NCI-H345 treated with DMSO at 0.1 percent for 48 hours (cell line): Measurements from ENCODE around the gene SOX6.

Experiments
- DNase-seq: peaks from one replicate; lab custom pipeline; 2025; ENCODE audit not compliant: unreplicated experiment; lab: John Stamatoyannopoulos, UW

SOX6 gene

DNA sequence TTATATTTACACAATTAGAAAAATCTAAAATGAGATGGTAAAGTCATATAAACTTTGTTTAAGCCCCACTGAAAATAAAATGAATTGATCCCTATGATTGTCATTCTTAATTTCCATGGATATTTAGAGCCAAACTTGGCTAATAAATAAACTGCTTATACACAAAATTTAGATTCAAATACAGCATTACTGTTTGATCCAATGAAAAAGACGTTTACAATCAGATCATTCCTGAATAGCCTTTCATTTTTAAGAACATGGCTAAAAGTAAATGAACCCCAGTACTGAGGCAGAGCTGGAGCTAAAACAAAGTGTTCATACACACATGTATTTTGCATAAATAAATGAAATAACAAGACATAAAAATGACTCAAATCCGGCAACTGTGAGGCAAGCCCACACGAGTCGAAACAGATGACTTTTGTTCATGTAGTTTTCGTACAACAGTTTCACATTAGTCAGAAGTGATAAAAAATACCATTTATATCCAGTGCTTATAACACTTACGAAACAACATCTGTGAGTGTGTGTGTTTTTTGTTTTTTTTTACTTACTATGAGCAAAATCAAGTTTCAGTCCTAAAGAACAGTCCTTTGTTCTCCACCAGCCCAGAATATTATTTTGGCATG, 386.5 kb downstream of the SOX6 start:
- no peak for DNase-seq

DNA sequence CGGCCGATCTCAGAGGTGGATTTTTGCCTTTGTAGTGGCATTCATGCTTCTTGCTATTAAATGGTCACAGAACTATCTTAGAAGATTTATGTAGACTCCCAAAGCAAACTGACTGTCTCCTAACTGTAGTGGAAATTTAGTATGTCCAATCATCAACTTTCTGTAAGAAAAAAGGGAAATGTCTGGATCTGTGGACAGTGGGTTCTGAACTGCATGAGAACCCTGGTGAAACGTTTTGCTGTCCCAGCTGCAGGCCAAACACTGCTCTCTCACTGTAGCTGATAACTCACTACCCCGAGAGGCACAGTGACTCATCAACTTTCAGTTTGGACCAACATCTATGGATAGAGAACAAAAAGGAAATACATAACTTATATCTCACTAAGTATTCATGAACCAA, 387.1 kb downstream of the SOX6 start:
- DNase-seq = no peak

DNA sequence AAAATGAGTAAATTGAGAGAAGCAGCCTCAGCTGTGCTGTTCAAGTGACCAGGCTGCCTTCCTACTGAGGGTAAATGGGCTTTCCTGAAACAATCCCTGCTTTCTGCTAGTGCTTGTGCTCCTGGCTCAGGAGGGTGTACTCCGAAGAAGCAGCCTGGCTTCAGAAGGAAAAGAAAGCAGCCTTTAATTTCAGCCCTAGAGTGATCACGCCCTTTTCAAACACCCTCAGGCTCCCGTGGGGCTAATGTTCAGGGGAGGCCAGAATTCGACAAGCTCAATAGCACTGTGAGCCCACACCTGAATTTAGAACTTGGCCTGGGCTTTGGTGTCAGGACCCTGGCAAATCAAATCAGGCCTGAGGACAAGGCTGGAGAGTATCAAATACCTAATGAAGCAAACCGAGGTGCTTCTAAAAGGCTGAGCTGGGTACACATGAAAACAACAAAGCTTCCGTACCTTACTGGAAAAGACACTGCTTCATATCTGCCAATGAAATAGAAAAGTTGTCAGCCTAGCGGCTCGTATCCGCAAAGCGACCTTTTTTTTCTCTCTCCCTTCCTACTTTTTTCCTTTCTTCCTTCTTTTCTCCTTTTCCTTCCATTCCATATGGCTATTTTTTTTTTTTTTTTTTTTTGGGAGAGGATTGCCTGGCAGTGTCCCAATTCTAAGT, 387.8 kb downstream of the SOX6 start:
- DNase-seq = no peak

DNA sequence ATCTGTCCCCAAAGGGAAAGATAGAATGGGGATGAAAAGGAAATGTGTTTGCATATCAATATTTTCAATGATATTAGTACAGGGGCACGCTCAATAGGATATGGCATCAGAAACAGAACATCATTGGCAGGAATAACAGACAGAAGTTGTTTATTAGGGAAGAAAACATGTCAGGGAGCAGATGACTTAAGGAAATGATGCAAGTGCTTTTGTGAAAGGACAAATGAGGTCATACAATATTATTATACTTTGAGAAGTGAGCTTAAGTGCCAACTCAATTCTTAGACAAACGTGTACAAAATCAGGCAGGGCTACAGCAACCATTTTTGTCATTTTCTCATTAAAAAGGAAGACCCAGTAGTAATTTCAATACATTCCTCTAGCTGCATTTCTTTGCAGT, 388.4 kb downstream of the SOX6 start:
- DNase-seq = no peak

DNA sequence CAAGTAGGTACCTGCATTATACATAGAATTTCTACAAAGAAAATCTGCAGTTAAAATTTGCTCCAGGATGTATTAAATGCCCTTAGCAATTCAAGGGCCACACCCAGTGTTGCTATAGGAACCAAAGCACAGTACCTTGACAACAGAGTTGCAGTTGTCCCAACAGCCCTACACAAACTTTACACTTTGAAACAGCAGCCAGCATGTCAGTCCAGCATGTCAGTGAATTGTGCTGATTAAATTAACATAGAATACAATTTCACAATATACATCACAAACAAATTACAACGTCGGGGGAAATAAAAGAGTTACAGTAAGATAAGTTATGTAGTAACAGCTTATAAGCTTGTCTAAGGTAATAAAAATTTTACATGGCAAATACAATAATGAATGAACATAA, 389.2 kb downstream of the SOX6 start:
- DNase-seq = no peak

DNA sequence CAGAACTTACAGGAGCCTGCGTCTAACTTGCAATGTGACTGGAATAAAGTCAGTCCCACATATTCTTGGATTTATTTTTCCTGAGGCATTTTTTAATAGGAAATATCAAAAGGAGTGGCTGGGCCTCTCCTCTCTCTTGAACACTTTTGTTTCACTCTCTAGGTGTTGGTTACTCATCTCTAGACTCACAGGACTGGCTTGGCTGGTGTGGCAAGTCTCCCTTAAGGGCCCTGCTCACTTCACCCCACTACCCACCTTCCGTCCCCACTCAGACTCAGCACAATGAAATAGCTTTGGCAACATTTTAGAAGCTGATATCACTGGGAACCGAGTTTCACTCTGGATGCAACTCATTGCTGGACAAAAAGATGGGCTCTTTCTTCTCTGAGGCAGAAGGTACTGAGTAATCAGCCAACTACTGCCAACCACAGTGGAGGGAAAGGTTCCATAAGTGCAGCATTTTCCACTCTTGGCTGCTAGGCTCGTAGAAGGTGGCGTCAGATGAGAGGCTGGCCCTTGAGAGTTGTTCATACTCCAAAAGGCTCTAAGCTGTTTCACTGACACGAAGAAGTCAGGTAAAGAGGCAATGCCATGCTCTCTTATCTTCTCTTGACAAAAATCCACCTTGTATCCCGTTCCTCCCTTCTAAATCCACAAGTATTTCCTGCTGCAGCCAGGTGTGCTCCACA, 390.6 kb downstream of the SOX6 start:
- no peak for DNase-seq

DNA sequence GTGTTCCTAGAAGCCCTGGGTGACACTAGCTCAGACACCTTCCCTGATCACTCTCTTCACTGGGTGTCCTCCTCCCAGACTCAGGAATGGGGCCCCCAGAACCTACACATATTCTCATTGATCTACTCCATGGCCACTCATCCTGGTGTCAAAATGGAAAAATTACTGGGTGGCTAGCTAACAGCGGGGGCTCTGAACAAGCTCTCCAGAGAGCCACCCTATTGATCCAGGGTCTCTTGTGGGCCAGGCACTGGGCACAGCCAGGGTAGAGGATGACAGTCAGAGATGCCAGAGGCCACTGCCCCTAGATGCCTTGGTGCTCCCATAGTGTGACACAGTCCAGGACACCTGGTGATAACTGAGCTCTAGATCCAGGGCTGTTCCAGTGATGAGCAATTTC, 393.1 kb downstream of the SOX6 start:
- DNase-seq = no peak

DNA sequence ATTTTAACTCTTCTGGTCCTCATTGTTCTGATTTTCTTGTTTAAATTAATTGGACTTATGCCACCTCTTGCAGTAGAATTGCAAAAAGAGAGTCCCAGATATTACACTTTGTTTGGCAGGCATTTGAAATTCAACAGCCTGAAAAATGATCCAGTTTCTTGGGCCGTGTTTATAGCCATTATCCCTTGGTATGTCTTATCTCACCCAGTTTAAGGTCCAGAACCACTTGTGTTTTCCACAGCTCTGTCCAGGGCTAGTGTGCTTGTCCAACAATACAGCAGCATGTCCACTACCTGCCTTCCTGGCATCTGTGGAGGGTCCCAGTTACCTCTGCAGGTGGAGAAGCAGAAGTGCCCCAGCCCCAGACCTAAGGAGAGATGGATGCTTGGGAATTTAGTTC, 397.4 kb downstream of the SOX6 start:
- DNase-seq = no peak

DNA sequence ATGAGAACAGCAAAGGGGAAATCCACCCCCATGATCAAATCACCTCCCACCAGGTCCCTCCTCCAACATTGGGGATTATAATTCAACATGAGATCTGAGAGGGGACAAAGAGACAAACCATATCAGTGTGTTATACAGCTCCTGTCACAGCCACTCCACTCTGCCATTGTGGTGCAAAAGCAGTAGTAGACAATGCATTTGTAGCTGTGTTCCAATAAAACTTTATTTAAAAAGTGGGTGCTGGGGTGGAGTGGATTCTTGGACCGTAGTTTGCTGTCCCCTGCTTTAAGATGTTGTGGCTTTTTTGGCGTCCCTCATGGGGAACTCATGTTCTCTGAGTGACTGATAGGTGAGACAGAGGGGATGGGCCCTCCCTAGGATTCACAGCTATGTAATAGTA, 399.1 kb downstream of the SOX6 start:
- DNase-seq = no peak

DNA sequence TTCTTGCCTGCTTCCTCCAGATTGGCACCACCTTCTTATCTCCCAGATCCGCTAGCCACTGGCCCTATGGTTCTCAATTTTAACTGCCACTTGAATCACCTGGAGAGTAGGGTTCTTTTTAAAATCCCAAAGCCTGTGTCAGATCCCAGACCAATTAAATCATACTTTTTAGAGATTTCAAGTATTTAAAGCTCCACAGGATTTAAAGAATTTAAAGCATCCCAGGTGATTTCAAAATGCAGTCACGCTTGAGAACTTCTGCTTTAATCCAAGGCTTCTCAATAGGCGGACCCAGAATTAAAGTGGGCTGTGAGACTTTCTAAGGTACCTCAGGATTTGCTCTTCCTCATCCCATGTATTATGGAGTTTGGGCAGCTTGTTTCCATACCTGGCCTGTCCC, 400.0 kb downstream of the SOX6 start:
- no peak for DNase-seq

DNA sequence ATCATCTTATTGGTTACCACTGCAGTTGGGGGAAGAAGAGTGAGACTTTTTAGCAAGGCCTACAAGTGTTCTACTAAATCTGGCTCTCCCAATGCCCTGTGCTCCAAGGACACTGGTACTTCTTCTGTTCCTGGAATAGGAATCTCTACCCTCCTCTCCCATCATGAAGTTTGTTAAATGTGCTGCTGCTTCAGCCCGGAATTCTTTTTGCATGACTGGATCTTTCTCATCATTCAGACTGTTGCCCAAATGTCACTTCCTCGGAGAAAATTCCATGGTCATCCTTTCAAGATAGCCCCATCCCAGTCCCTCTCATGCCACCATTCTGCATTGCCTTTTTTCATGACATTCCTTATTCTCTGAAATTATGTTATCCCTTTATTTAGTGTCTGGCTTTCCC, 400.8 kb downstream of the SOX6 start:
- DNase-seq = no peak

DNA sequence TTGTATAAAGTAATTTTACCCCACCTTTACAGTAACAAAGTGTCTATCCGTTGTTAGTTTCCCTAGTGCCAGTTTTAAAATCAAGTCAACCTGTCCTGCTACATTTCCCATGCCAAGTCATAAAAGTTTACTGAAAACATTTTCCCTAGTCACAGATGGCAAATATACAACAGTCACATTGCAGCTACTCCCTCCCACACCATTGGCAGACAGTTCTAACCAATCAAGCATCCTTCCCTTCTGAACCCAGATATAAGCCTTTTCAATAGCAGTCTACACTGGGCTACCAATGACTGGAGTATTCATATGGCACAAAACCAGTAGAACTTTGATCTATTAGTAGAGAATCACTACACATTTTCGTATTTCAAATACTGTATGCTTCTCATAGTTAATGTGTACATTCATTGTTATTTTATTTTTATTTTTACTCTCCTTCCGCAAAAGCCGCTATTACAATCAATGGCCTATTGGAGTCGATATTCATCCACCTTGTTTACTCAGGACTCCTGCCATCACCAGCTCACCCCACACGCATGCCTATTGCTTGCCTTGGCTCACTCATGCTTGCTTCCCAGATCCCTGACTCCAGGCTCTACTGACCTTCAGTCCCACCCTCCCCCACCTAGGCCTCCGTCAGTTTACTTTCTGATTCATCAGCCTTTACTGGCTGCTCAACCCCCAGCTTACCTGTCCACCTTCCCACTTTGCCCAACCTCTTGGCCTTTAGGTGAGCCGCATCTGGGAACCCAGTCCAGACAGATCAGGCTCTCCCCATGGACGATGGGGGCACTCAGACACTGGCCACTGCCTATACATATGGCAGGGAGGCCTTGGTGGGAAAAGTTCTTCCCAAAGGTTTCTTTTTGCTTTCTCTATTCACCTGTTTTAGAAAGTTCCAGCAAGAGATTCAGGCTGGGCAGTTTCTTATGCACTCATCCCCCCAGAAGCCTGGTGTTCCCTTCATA, 408.4 kb downstream of the SOX6 start:
- no peak for DNase-seq

DNA sequence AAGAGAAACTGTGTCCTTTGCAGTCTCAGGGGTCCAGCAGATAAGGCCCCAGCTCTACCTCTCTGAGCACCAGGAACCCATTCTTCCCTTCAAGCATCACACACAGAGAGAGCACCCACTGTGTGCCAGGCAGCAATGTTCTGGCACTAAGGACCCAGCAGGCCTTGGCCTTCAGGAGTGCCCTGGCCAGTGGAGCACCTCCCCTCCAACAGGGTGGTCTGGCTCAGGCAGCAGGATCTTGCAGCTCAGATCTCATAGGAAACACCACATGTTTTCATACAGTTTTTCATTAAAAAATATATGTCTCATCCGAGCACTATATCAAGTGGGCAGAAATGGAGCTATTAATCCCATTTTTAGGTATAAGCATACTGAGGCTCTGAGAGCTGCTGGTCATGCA, 410.6 kb downstream of the SOX6 start:
- no peak for DNase-seq

DNA sequence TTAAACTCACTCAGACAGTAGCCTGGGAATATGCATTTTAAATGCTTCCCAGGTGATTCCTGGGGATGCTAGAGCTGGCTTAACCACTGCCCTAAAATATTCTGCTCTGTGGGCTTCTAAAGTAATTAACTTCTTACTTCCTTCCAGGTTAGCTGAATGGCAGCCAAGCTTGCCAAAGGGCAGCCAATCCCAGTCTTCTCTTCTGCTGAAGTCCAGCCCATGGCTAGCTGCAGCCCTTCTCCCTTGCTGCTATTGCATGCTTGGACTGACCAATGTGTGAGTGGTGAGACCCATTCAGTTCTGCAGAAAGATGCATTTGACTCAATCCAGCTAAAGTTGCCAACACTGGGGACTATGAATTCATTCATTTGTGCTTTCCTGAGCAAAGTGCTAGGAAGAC, 411.9 kb downstream of the SOX6 start:
- no peak for DNase-seq

DNA sequence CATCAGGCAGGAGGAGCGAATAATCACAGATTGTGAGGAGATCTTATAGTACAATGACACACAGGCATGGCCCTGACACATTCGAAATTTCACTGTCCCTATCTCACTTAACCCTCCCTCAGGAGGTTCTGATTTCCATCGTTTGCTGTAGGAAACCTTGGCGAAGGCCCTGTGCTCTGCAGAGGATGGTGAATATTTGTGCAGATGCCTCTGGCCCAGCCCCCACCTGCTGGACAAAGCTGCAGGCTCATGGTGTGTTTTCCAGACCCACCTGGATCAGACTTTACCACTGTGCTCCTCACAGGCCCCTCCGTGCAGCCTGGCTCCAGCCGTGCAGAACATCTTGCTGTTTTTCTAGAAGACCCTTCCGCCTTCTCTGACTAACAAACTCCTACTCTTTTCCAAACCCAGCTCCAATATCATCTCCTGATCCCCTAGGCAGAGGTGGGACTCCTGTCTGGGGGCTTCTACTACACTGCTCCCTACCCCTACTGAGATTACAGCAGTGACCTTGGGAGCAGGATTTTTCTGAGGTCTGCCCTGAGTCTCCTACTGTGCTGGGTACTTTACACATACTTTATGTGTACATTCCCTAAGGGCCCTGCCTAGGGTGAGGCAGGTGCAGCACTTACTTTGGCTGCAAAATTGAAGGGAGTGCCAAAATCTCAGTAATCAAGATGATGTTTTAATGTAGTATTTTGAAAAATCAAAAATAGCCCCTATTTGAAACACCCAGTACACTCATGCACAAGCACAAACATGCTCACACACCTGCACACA, 412.7 kb downstream of the SOX6 start:
- DNase-seq = peak; percentile 45

DNA sequence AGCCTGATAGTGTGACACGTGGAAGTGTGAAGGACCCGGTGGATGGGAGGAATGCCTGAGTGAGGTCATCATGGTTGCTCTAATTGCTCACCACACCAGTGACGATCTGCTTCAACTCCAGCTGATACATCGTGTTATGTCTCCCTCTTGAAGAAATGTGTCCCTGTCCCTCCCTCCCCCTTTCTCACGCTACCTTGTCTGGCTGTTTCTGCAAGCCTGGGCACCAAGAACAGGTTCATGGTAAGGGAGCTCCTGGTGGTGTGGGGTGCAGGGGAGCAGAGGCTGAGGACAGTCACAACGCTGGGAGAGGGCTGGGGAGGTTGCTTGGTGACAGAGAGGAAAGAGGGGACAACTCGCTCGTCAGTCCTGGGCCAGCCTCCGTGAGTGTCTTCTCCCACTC, 413.4 kb downstream of the SOX6 start:
- no peak for DNase-seq

DNA sequence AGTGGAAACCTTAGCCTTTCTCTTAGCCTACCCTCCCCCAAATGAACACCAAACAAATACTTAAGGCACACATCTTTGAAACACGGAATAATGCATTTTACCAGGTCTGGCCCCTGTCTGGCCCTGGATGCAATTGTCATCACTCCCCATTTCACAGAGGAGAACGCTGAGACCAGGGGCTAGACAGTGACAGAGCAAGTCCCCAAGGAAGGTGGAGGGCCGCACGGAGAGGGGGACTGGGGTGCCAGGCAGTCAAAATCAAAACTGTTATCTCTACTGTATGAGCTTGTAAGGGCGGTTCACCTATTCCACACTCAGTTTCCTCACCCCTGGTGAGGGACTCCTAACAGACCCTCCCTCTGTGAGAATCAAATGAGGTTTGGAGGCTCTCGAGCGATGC, 414.2 kb downstream of the SOX6 start:
- no peak for DNase-seq

DNA sequence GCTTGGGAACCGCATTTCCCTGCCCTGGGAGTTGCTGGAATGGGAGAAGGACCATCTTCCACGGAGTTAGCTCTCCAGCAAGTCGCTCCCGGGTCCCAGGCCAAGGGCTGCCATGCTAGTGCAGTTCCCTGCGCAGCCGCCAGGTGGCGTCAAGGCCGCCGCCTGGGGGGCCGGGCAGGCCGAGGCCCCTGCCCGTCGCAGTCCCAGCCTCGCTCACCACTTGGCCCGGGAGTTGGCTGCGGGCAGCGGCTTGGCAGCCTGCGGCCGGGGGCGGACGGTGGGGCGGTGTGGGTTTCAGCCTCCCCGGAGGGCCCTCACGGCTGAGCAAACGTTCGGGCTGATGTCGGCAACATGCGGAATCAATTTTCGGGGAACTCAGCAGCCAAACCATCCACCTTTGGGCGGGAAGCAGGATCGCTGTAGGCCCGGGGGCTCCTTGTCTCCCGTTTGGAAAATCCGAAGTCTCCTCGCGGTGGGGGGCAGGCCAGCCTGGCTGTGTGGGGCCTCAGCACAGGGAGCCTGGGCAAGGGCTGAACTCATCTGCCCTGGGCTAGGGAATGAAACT, 415.1 kb downstream of the SOX6 start:
- no peak for DNase-seq

DNA sequence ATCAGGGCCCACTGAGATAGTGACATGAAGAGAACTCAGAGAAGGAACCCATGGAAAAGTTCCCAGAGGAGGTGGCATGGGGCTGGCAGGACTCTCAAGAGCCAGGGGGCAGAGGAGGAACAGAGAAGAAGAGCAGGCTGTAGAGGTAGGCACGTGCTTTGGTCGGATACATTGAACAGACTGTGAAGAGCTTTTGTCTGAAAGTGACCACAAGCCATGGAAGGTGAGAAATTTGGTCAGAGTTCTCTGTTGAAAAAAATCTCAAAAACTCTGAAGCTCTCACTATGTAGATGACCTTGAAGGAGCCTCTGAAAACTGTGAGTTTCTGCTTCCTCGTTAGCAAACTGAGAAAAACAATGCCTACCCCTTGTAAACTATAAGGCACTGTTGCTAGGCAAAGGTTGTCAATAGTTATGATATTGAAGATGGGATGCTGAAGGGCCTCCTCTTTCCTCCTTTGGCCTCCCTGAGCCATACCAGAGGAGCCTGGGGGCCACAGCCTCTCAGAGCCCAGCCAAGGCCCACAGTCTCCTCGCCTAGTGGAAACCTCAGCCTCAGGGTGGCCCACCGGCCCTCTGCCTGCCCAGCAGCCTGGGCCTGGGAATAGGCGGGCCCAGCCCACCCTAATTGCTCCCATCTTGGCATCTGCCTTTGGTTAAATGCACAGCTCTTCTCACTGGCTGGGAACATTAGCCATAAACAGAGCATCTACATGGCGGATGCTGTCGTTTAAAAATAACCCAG, 415.7 kb downstream of the SOX6 start:
- no peak for DNase-seq

DNA sequence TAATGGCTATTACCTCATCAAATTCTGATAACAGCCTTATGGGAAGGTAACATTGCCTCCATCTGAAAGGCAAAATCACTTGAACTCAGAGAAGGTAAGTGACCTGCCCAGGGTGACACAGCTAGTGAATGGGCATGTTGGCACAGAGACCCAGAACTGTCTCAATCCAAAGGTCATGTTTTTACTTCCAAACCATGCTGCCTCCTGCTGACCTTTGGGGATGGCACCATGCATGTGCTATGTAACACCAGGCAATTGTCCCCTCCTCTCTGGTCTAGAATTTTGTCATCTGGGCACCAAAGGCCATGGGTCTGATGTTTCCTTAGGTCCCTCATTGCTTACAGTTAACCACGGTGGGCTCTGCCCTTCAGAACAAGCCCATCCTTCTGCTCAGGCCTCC, 417.4 kb downstream of the SOX6 start:
- no peak for DNase-seq
